Measurements from ENCODE around the gene EPHB2. TPM values are rescaled to one million over a fixed set of nuclear protein-coding genes. Genes with fewer than 3 reads are reported as not detected.

Gene EPHB2
- total and polyA plus RNA-seq, 2 of the 13 experiments (the other 11 are each of a cell fraction or from before 2014, with no cell fraction given): 0.03 to 0.11 TPM

GRCh38 chr1:22963044-22963677, 252.5 kb downstream of the EPHB2 start (continued):
- TF ChIP-seq ZBTB20 (CRISPR knock-in tag; IDR thresholded peaks at IDR 0.05; ENCODE audit: borderline replicate concordance, low read depth) (no peak), ESRRA (CRISPR knock-in tag; IDR thresholded peaks at IDR 0.05; ENCODE audit: low read depth) (peak; percentile 98), NR1H2 (CRISPR knock-in tag; IDR thresholded peaks at IDR 0.05; ENCODE audit: borderline replicate concordance, low read depth) (no peak), CCAR2 (optimal IDR thresholded peaks at IDR 0.05; ENCODE audit: low read depth, low read length) (no peak), SMAD3 (CRISPR knock-in tag; IDR thresholded peaks at IDR 0.05) (no peak), KLF12 (CRISPR knock-in tag; IDR thresholded peaks at IDR 0.05; ENCODE audit: borderline replicate concordance) (no peak), ZNF260 (CRISPR knock-in tag; IDR thresholded peaks at IDR 0.05; ENCODE audit: borderline replicate concordance, low read depth) (no peak), ZNF136 (CRISPR knock-in tag; IDR thresholded peaks at IDR 0.05; ENCODE audit: low read depth) (no peak), PAX8 (CRISPR knock-in tag; IDR thresholded peaks at IDR 0.05; ENCODE audit: borderline replicate concordance) (no peak), ZBTB7A (CRISPR knock-in tag; IDR thresholded peaks at IDR 0.05) (peak; percentile 99), TCF7L2 (IDR thresholded peaks at IDR 0.05; ENCODE audit: low read depth, low read length) (no peak), MATR3 (CRISPR knock-in tag; IDR thresholded peaks at IDR 0.05) (no peak), HMGA1 (CRISPR knock-in tag; conservative IDR thresholded peaks at IDR 0.05) (no peak), HNRNPL (IDR thresholded peaks at IDR 0.05; ENCODE audit: low read depth, low read length) (no peak), ZNF501 (CRISPR knock-in tag; IDR thresholded peaks at IDR 0.05) (no peak), CBX2 (IDR thresholded peaks at IDR 0.05; ENCODE audit: low read depth, low read length) (no peak), CBX2 (CRISPR knock-in tag; IDR thresholded peaks at IDR 0.05; ENCODE audit: low read depth) (no peak), MLXIP (CRISPR knock-in tag; IDR thresholded peaks at IDR 0.05; ENCODE audit: borderline replicate concordance) (no peak)
- TF ChIP-seq, protein P1, sequence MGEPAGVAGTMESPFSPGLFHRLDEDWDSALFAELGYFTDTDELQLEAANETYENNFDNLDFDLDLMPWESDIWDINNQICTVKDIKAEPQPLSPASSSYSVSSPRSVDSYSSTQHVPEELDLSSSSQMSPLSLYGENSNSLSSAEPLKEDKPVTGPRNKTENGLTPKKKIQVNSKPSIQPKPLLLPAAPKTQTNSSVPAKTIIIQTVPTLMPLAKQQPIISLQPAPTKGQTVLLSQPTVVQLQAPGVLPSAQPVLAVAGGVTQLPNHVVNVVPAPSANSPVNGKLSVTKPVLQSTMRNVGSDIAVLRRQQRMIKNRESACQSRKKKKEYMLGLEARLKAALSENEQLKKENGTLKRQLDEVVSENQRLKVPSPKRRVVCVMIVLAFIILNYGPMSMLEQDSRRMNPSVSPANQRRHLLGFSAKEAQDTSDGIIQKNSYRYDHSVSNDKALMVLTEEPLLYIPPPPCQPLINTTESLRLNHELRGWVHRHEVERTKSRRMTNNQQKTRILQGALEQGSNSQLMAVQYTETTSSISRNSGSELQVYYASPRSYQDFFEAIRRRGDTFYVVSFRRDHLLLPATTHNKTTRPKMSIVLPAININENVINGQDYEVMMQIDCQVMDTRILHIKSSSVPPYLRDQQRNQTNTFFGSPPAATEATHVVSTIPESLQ (CRISPR knock-in tag; conservative IDR thresholded peaks at IDR 0.05): no peak
- TF ChIP-seq, protein P2, sequence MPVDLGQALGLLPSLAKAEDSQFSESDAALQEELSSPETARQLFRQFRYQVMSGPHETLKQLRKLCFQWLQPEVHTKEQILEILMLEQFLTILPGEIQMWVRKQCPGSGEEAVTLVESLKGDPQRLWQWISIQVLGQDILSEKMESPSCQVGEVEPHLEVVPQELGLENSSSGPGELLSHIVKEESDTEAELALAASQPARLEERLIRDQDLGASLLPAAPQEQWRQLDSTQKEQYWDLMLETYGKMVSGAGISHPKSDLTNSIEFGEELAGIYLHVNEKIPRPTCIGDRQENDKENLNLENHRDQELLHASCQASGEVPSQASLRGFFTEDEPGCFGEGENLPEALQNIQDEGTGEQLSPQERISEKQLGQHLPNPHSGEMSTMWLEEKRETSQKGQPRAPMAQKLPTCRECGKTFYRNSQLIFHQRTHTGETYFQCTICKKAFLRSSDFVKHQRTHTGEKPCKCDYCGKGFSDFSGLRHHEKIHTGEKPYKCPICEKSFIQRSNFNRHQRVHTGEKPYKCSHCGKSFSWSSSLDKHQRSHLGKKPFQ (CRISPR knock-in tag; IDR thresholded peaks at IDR 0.05; ENCODE audit: insufficient replicate concordance): no peak
- TF ChIP-seq, protein P3, sequence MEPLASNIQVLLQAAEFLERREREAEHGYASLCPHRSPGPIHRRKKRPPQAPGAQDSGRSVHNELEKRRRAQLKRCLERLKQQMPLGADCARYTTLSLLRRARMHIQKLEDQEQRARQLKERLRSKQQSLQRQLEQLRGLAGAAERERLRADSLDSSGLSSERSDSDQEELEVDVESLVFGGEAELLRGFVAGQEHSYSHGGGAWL (CRISPR knock-in tag; IDR thresholded peaks at IDR 0.05): 0 out of 2 replicates have a peak, but pooled peaks have one; percentile 21
- TF ChIP-seq, protein P4, sequence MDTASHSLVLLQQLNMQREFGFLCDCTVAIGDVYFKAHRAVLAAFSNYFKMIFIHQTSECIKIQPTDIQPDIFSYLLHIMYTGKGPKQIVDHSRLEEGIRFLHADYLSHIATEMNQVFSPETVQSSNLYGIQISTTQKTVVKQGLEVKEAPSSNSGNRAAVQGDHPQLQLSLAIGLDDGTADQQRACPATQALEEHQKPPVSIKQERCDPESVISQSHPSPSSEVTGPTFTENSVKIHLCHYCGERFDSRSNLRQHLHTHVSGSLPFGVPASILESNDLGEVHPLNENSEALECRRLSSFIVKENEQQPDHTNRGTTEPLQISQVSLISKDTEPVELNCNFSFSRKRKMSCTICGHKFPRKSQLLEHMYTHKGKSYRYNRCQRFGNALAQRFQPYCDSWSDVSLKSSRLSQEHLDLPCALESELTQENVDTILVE (CRISPR knock-in tag; IDR thresholded peaks at IDR 0.05): no peak

All from HepG2 (cell line).